COR-L47 (cell line): Measurements from ENCODE around the gene ZBTB40.

Experiments used
- DNase-seq: peaks from one replicate; lab custom pipeline; 2025; lab: John Stamatoyannopoulos, UW

The ZBTB40 gene

GRCh38 chr1:22556391-22557104, 104.9 kb downstream of the ZBTB40 start:
- DNase-seq = no peak

GRCh38 chr1:22557341-22557950, 105.8 kb downstream of the ZBTB40 start:
- peak; percentile 80 for DNase-seq

GRCh38 chr1:22562584-22563583, 111.2 kb downstream of the ZBTB40 start, which contains the start of gene EPHA8:
Gene EPHA8 (plus strand): TSS chr1:22563489. CDS start chr1:22563636, 147 bp downstream.
- DNase-seq = no peak

GRCh38 chr1:22563671-22564602, 112.3 kb downstream of the ZBTB40 start:
- no peak for DNase-seq

- no peak for DNase-seq
These were observed 114.5 kb downstream of the ZBTB40 start for GRCh38 chr1:22566161-22566560.

GRCh38 chr1:22567197-22567596, 115.5 kb downstream of the ZBTB40 start:
- DNase-seq = no peak

GRCh38 chr1:22567994-22568393, 116.3 kb downstream of the ZBTB40 start:
- no peak for DNase-seq

GRCh38 chr1:22569269-22569668, 117.6 kb downstream of the ZBTB40 start:
- no peak for DNase-seq

- DNase-seq = no peak
These were observed 118.7 kb downstream of the ZBTB40 start for GRCh38 chr1:22570140-22570909.

- no peak for DNase-seq
These were observed 121.2 kb downstream of the ZBTB40 start for GRCh38 chr1:22572818-22573217.

GRCh38 chr1:22573237-22573636, 121.6 kb downstream of the ZBTB40 start:
- no peak for DNase-seq

- no peak for DNase-seq
These were observed 124.0 kb downstream of the ZBTB40 start for GRCh38 chr1:22575532-22576149.

GRCh38 chr1:22576150-22576544, 124.5 kb downstream of the ZBTB40 start:
- DNase-seq = no peak

- DNase-seq = no peak
These were observed 125.0 kb downstream of the ZBTB40 start for GRCh38 chr1:22576617-22577016.

GRCh38 chr1:22578732-22579361, 127.2 kb downstream of the ZBTB40 start:
- DNase-seq = no peak

GRCh38 chr1:22579541-22580155, 128.0 kb downstream of the ZBTB40 start:
- DNase-seq = no peak
